Hematopoietic multipotent progenitor cell treated with erythropoietin and hydrocortisone succinate and interleukin-3 and kit ligand, for 4 days (in vitro differentiated cells): ENCODE results near the gene GJB5.

Experiments
- DNase-seq: peaks from one replicate; pipeline ENCODE4 v3.0.0-alpha.2; 2015

Gene GJB5

DNA sequence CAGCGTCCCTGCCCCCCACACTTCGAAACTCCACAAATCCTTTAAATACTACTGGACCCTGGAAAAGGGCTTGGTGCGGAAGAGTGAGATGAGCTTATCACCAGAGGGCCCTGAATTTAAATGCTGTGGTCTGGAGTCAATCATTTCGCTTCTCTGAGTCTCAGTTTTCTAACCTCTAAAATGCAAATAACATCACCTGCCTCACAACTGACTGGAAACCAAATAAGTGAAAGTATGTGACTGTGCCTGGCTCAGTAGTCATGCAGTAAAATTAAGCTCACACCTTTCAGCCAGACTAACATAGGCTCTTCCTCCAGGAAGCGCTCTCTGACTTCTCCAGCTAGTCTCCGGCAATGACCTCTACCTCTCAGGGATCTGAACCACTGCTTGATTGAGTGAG lies 42.1 kb downstream of the GJB5 start:
- DNase-seq: no peak

DNA sequence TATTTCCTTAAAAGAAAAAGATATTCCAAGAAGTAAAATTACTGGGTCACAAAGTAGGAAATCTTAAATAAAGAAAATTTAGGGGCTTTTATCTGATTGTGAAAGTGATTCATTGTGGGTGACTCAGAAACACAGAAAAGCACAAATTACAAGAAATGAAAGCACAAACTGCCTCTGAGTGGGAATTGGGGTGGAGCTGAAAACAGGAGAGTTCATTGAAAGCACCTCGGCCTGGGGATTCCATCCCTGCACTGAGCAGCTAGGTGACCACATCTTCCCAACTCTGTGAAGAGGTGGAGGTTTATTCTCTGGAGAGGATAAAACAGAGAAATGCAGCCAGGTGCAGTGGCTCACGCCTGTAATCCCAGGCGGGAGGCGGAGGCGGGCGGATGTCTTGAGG lies 45.4 kb downstream of the GJB5 start:
- no peak for DNase-seq

DNA sequence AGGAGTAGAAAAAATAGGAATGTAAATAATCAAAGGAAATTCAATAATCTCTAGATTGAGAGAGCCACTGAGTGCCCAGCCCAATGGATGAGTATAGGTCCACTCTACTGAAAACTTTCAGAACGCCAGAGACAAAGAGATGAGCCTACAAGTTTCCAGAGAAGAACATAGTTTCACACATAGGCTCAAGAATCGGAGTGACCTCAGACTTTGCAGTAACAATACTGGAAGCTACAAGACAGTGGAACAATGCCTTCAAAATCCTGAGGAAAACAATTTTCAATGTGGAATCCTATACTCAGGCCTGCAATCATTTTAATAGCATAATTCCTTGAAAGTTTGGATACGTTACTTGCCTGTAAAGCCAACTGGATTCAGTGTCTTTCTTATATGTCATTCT lies 48.9 kb downstream of the GJB5 start:
- DNase-seq: no peak

DNA sequence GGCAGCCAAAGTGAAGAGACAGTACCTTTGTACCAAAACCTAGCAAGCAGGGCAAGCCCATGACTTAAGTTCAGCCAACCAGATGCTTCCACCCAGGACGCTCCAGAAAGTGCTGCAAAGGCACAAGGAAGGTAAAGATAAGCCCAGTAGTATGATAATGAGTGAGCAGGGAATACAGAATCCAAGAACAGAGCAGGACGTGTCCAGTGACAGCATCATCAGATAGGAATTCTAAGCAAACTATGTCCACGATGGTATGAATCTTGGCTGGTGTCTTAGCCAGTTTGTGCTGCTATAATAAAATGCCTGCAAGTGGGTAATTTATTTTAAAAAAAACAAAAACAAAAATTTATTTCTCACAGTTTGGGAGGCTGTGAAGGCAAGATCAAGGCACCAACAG lies 51.5 kb downstream of the GJB5 start:
- DNase-seq: no peak
